ENCODE results near the gene SLC24A4.

SLC24A4 gene

DNA sequence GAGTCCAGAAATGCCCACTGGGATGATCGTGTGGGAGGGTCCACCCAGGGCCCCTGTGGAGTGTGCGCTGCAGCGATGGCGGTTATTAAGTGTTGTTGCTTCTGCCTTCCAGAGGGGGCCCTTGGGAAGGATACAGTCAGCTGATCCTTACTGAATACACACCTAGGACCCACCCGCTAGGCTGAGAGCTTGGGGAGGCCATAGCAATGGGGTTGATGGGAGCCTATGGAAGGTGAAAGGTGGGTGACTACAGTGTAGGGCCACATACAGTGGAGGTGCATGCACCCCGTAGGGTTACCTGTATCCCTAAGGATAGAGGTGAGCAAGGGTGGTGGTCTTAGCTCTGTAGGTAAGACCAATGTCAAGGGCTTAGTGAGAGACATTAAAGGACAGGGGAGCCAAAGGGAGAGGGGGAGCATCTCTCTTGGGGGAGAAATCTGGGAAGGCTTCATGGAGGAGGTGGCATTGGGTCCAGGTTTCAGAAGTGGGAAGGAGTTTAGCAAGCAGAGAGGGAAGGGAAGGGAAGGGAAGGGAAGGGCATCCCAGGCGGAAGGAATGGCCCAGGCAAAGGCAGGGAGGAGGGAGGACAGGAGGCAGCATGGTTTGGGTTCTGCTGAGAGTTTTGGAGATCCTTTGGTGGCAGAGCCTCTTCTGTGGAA, 117.5 kb downstream of the SLC24A4 start:
- Histone ChIP-seq H3K27me3 (replicated peaks) (no peaks in the 10 kb centered on the region), H3K4me3 (ENCODE audit: low read depth, low read length) (no peak overlapping the region), H3K36me3 (replicated peaks) (no peaks in the 10 kb centered on the region), H3K27ac (no peak overlapping the region)
- no peak for TF ChIP-seq CTCF (IDR thresholded peaks at IDR 0.05; ENCODE audit: low read depth, low read length, missing control alignments)
- in situ Hi-C loops (cut with HindIII; ENCODE audit: low pct_ligation_motif_present, low sequenced_read_pairs): no loop called here
- DNase-seq: no peak

DNA sequence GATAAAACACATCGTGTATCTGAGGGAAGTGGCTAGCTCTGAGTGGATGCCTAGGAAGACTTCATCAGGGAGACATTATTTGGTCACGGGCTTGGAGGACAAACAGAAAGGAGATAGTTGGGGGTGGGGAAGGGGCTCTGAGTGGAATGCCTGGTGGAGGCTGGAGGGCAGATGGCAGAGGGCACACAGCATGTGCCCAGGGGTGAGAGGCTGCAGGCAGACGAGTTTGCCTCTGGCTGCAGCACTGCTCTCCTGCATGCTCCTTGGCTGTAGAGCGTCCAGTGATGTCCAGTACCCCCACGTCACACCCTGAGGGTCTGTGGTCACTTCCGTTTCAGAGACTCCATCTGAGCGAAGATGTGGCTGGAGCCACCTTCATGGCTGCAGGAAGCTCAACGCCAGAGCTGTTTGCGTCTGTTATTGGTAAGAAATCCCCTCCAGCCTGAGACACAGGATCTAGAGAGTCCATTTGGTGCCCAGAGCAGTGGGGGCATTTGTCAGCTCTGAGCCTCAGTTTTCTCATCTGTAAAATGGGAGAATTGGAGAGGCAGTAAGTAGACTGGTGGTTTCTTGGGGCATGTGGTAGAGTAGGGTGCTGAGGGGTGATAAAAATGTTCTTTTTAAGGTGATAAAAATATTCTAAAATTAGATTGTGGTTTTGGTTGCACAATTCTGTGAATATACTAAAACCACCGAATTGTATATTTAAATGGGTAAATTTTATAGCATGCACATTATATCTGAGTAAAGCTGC, 119.0 kb downstream of the SLC24A4 start:
- Histone ChIP-seq H3K27me3 (replicated peaks) (no peaks in the 10 kb centered on the region), H3K36me3 (replicated peaks) (no peaks in the 10 kb centered on the region), H3K27ac (no peak overlapping the region), H3K4me3 (ENCODE audit: low read depth, low read length) (no peak overlapping the region)
- in situ Hi-C loops (cut with HindIII; ENCODE audit: low pct_ligation_motif_present, low sequenced_read_pairs): no loop called here
- TF ChIP-seq CTCF (IDR thresholded peaks at IDR 0.05; ENCODE audit: low read depth, low read length, missing control alignments): no peak
- no peak for DNase-seq

DNA sequence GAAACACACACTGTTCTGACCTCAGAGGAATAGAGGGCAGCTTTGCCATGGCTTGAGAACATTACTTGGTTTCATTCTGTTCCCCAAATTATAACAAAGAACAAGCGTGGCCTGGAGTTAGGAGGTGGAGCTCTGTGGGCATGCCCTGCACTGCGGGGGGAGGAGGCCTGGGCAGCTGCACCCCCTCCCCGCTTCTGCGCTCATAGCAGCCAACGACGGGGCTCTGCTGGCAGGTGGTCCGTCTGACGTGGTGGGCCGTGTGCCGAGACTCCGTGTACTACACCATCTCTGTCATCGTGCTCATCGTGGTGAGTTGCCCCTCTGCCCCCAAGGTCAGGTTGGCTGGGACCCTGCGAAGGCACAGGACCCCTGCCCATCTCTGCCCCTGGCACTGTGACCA, 120.2 kb downstream of the SLC24A4 start:
- H3K36me3 ChIP-seq (replicated peaks): no peaks in the 10 kb centered on the region
- in situ Hi-C loops (cut with HindIII; ENCODE audit: low pct_ligation_motif_present, low sequenced_read_pairs): no loop called here
- no peak overlapping the region for H3K4me3 ChIP-seq (ENCODE audit: low read depth, low read length)
- H3K27me3 ChIP-seq (replicated peaks): no peaks in the 10 kb centered on the region
- no peak for TF ChIP-seq CTCF (IDR thresholded peaks at IDR 0.05; ENCODE audit: low read depth, low read length, missing control alignments)
- no peak for DNase-seq
- H3K27ac ChIP-seq: no peak overlapping the region

GRCh38 chr14:92443741-92444140, 120.8 kb downstream of the SLC24A4 start:
- in situ Hi-C loops (cut with HindIII; ENCODE audit: low pct_ligation_motif_present, low sequenced_read_pairs): no loop called here
- H3K27me3 ChIP-seq (replicated peaks): no peaks in the 10 kb centered on the region
- no peak overlapping the region for H3K4me3 ChIP-seq (ENCODE audit: low read depth, low read length)
- H3K27ac ChIP-seq: no peak overlapping the region
- H3K36me3 ChIP-seq (replicated peaks): no peaks in the 10 kb centered on the region
- no peak for TF ChIP-seq CTCF (IDR thresholded peaks at IDR 0.05; ENCODE audit: low read depth, low read length, missing control alignments)
- DNase-seq: no peak

DNA sequence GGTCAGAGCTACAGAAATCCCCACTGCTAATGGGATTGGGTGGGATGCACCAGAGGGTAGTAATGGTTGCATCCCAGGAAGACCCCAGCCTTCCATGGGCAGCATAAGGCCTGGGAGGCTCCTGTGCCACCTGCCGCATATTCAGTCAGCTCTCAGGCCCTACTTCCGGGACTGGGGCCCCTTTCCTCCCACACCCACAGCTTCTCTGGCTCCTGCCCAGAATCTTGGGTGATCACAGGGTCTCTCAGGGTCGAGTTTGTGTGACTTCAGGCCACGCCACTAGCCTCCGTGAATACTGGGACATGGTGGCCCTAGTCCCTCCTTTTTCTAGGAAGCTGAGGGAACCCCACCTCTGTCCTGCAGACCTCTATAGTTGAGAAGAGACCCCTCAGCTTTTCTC, 123.8 kb downstream of the SLC24A4 start:
- DNase-seq: no peak
- no peaks in the 10 kb centered on the region for H3K27me3 ChIP-seq (replicated peaks)
- no peak overlapping the region for H3K27ac ChIP-seq
- in situ Hi-C loops (cut with HindIII; ENCODE audit: low pct_ligation_motif_present, low sequenced_read_pairs): no loop called here
- H3K4me3 ChIP-seq (ENCODE audit: low read depth, low read length): no peak overlapping the region
- TF ChIP-seq CTCF (IDR thresholded peaks at IDR 0.05; ENCODE audit: low read depth, low read length, missing control alignments): no peak
- no peaks in the 10 kb centered on the region for H3K36me3 ChIP-seq (replicated peaks)

Measured in brain microvascular endothelial cell (primary cell).